ENCODE results near the gene HBS1L. TPM values are rescaled to one million over a fixed set of nuclear protein-coding genes. Genes with fewer than 3 reads are reported as not detected.

HBS1L gene
- total and polyA plus RNA-seq, 2 of the 4 experiments (the other 2 are of a cell fraction): 45.1 to 120 TPM

GRCh38 chr6:134999107-134999506, 55.5 kb downstream of the HBS1L start:
- Histone ChIP-seq H3K18ac (ENCODE audit: low read depth, low read length) (no peak overlapping the region), H3K79me1 (ENCODE audit: low read depth in 1 of 2, low read length in 2 of 2) (peaks cover 0 to 8% of the 10 kb centered on the region in 2 experiments; a peak in 1 of 4 replicates), H4K91ac (ENCODE audit: insufficient read depth, low read depth, low read length) (no peak overlapping the region), H2AK9ac (replicated peaks; ENCODE audit: low read depth, low read length, poor library complexity) (no peak overlapping the region), H3K4me2 (ENCODE audit: low read depth, low read length) (no peak overlapping the region), H3K27me3 (ENCODE audit: control insufficient read depth, insufficient read depth, low read length) (no peaks in the 10 kb centered on the region), H3K36me3 (ENCODE audit: control insufficient read depth, insufficient read depth, low read length) (peaks cover 6% of the 10 kb centered on the region), H3K56ac (ENCODE audit: extremely low read depth, insufficient read depth, low read length) (no peak overlapping the region), H3K9ac (ENCODE audit: low read depth, low read length) (no peak overlapping the region), H3K9me3 (ENCODE audit: control insufficient read depth, insufficient read depth, low read length) (no peaks in the 10 kb centered on the region), H3K14ac (replicated peaks; ENCODE audit: low read depth, low read length) (no peak overlapping the region), H4K5ac (ENCODE audit: low read depth, low read length) (no peak overlapping the region), H2AFZ (replicated peaks; ENCODE audit: low read length, poor library complexity) (no peak overlapping the region), H4K20me1 (ENCODE audit: insufficient read depth, low read length) (no peaks in the 10 kb centered on the region), H4K8ac (ENCODE audit: low read depth in 2 of 2, low read length in 2 of 2) (no peak overlapping the region), H2BK15ac (ENCODE audit: low read depth, low read length) (no peak overlapping the region), H2AK5ac (ENCODE audit: low read depth, low read length) (no peak overlapping the region), H2BK20ac (ENCODE audit: low read depth, low read length) (no peak overlapping the region), H3K23ac (ENCODE audit: low read depth, low read length) (no peak overlapping the region), H3K9me1 (ENCODE audit: insufficient read depth, low read length) (0 out of 2 replicates have a peak, but pooled peaks cover 4% of the 10 kb centered on the region), H2BK120ac (ENCODE audit: low read depth, low read length) (no peak overlapping the region), H2BK5ac (ENCODE audit: low read depth, low read length, poor library complexity, severe bottlenecking) (no peak overlapping the region), H3K4me3 (ENCODE audit: insufficient read depth, low read depth, low read length) (no peak overlapping the region), H3K4me1 (ENCODE audit: control insufficient read depth, insufficient read depth, low read length) (no peaks in the 10 kb centered on the region), H3K4ac (ENCODE audit: low read depth, low read length) (no peak overlapping the region), H3K27ac (ENCODE audit: insufficient read depth, low read length) (no peak overlapping the region)
- dilution Hi-C loops (cut with HindIII; ENCODE audit: low sequenced_read_pairs, unreplicated experiment): no loop called here
- DNase-seq (no peak), ATAC-seq (ENCODE audit: low read depth) (no peak)
- CTCF ChIA-PET: no interaction called here
- 100% methylated on average over 1 of the region's 1 CpG; no CpG with 5 or more reads in 1 of the 2 experiments for WGBS, 2 experiments (ENCODE audit: extremely low coverage in 2 of 2, insufficient read length in 1 of 2)
- TF ChIP-seq RFX5 (IDR thresholded peaks at IDR 0.05; ENCODE audit: low read depth, low read length) (no peak), RCOR1 (IDR thresholded peaks at IDR 0.05; ENCODE audit: insufficient replicate concordance, low read length) (no peak), MAZ (IDR thresholded peaks at IDR 0.05; ENCODE audit: borderline replicate concordance, low read depth, low read length) (no peak), MXI1 (IDR thresholded peaks at IDR 0.05; ENCODE audit: borderline replicate concordance, low read depth, low read length) (no peak), SMC3 (IDR thresholded peaks at IDR 0.05; ENCODE audit: low read depth, low read length) (no peak), ELK1 (IDR thresholded peaks at IDR 0.05; ENCODE audit: borderline replicate concordance, low read depth, low read length) (no peak), NFE2L2 (IDR thresholded peaks at IDR 0.05; ENCODE audit: low read depth, low read length) (no peak), RAD21 (IDR thresholded peaks at IDR 0.05; ENCODE audit: low read length) (no peak), FOS (IDR thresholded peaks at IDR 0.05; ENCODE audit: low read depth, low read length) (no peak), CEBPB (IDR thresholded peaks at IDR 0.05; ENCODE audit: low read depth, low read length) (no peak), MAFK (IDR thresholded peaks at IDR 0.05; ENCODE audit: low read depth, low read length) (no peak), BHLHE40 (IDR thresholded peaks at IDR 0.05; ENCODE audit: low read depth, low read length) (no peak), CTCF (conservative IDR thresholded peaks at IDR 0.05; ENCODE audit: low read depth, low read length) (no peak), CHD1 (IDR thresholded peaks at IDR 0.05; ENCODE audit: low read depth, low read length) (no peak), USF2 (IDR thresholded peaks at IDR 0.05; ENCODE audit: low read depth, low read length) (no peak), POLR2A (IDR thresholded peaks at IDR 0.05; ENCODE audit: low read depth, low read length) (no peak)
- POLR2A ChIA-PET (ENCODE audit: unreplicated experiment): no interaction called here
- in situ Hi-C loops (cut with MboI; ENCODE audit: low sequenced_read_pairs): no loop called here
- intact Hi-C loops (cut with micrococcal nuclease): no loop called here
- no TSS peak for BruUV-seq (replicated peaks)

Measured in IMR-90 (cell line).